Pancreas (tissue), 10 donors: ENCODE results near the gene SHANK3. TPM values are rescaled to one million over a fixed set of nuclear protein-coding genes. Genes with fewer than 3 reads are reported as not detected.
A peak's percentile ranks its signal among the peaks of the same experiment; 100 is the strongest.

Experiments used
- ATAC-seq, 4 donors: fragments of 200-7000 bp; cut with Tn5 transposase; one replicate each; pipeline versions ENCODE4 v1.8.0 to v1.9.1; 2020; ENCODE audit warnings: mild to moderate bottlenecking in 4 of 4, moderate library complexity in 4 of 4
- DNase-seq, 6 donors: peaks; one replicate each; pipeline ENCODE4 v3.0.0-alpha.2; 2020
- FAIRE-seq: peaks from 2 replicates; lab custom pipeline; 2012; peaks lifted over from hg19 to GRCh38; lab: Jason Lieb, UNC
- H3K27ac ChIP-seq, 4 donors: fragments of 200-600 bp; sonication (generic); 1 replicate in 3 of 4; 2 replicates in 1 of 4; pipeline versions ENCODE4 v1.5.0 to v1.8.0; 2020
- H3K27me3 ChIP-seq, 4 donors: fragments of 200-600 bp; one replicate each; pipeline ENCODE4 v1.8.0; 2021
- H3K36me3 ChIP-seq, 3 donors: fragments of 200-600 bp; sonication (generic) in 1 of 3; one replicate each; pipeline versions ENCODE4 v1.5.0 to v1.8.0; 2020 to 2021
- H3K4me1 ChIP-seq, 3 donors: fragments of 200-600 bp; one replicate each; pipeline ENCODE4 v1.8.0; 2021
- H3K4me3 ChIP-seq, 4 donors: fragments of 200-600 bp; sonication (generic) in 2 of 4; one replicate each; pipeline versions ENCODE4 v1.5.0 to v1.8.0; 2020 to 2021
- H3K9me3 ChIP-seq, 4 donors: fragments of 200-600 bp; one replicate each; pipeline ENCODE4 v1.8.0; 2021
- CTCF ChIP-seq, 4 donors: fragments of 200-600 bp; sonication (generic) in 3 of 4; IDR thresholded peaks; one replicate each; pipeline versions ENCODE4 v1.5.0 to v1.8.0; 2021; ENCODE audit warnings: antibody characterized with exemption in 4 of 4
- WGBS, 2 donors: extraction: QIAGEN DNeasy Blood & Tissue Kit; methylation state at CpG; one replicate each; pipeline ENCODE4 v1.1.7; 2013; 5-methylcytosine and 5-hydroxymethylcytosine counted together
- intact Hi-C, 3 donors: fragments of 100-400 bp; cut with DNase I; formaldehyde crosslinking; loops; one replicate each; pipeline versions ENCODE4 v1.11.1 to v1.14.2; 2022
- polyA plus RNA-seq, 2 donors: library from polyadenylated mRNA; stranded (reverse); fragments of 200-250 nt; gene quantifications; one replicate each; pipeline ENCODE4 v1.2.3, GENCODE V29; 2013
- total RNA-seq, 6 donors: library from RNA; stranded (reverse); fragmentation: NEBNext Ultra II Directional in 4 of 6; extraction: Animal tissue kit (Norgen Biotek cat#: 25700) in 4 of 6; gene quantifications; one replicate each; pipeline versions ENCODE4 v1.2.1 to v1.2.4, GENCODE V29; 2021 to 2023
- donor health status: healthy with polysubstance abuse.
- donor health status: DM: no; HTN: no; CAD: no; lungs with moderate emphysema.
- donor health status: DM: no; HTN: no; CAD: no.
- donor health status: control.
- donor health status: control.
- donor health status: Bipolar disorder and iron deficiency.
- donor health status: DM: yes; HTN: yes; CAD: no.
- donor health status: DM: no; HTN: no; CAD: no.
- donor health status: DM: no; HTN: no; CAD: no.
- donor health status: DM: yes; HTN: yes; CAD: no.

The SHANK3 gene
- total and polyA plus RNA-seq, 8 donors = 2.7 to 18.9 (median 4.4) TPM

- no peak for TF ChIP-seq CTCF (IDR thresholded peaks at IDR 0.05)
- FAIRE-seq = no peak
- no peaks in the 10 kb centered on the region for H3K27me3 ChIP-seq
- H3K4me1 ChIP-seq = peaks cover 0 to 3% (median 0%) of the 10 kb centered on the region in 3 donors
- intact Hi-C loops = no loop called here
- H3K9me3 ChIP-seq = no peaks in the 10 kb centered on the region
- DNase-seq = peak in 2 of 6 donors; percentile 44 to 59
- H3K4me3 ChIP-seq = no peak overlapping the region
- H3K27ac ChIP-seq = no peak overlapping the region
- WGBS, 2 donors = 85 to 87% methylated on average over 14 to 15 of the region's 15 CpGs
- no peaks in the 10 kb centered on the region for H3K36me3 ChIP-seq
- ATAC-seq = no peak
Measured at GRCh38 chr22:50699001-50699755, 26.6 kb downstream of the SHANK3 start.

GRCh38 chr22:50699756-50700386 lies 27.2 kb downstream of the SHANK3 start:
- Histone ChIP-seq H3K4me1 (peaks cover 0 to 3% (median 0%) of the 10 kb centered on the region in 3 donors), H3K27ac (no peak overlapping the region), H3K9me3 (no peaks in the 10 kb centered on the region), H3K27me3 (no peaks in the 10 kb centered on the region), H3K4me3 (no peak overlapping the region), H3K36me3 (no peaks in the 10 kb centered on the region)
- no peak for TF ChIP-seq CTCF (IDR thresholded peaks at IDR 0.05)
- ATAC-seq (peak in 1 of 4 donors; percentile 18), DNase-seq (peak in 1 of 6 donors; percentile 42), FAIRE-seq (no peak)
- intact Hi-C loops = no loop called here
- 74 to 79% methylated on average over 15 of the region's 15 CpGs for WGBS, 2 donors

- intact Hi-C loops = no loop called here
- H3K4me1 ChIP-seq = peaks cover 0 to 3% (median 0%) of the 10 kb centered on the region in 3 donors
- H3K27me3 ChIP-seq = no peaks in the 10 kb centered on the region
- H3K36me3 ChIP-seq = no peaks in the 10 kb centered on the region
- DNase-seq (peak in 1 of 6 donors; percentile 53), FAIRE-seq (no peak), ATAC-seq (no peak)
- no peaks in the 10 kb centered on the region for H3K9me3 ChIP-seq
- WGBS, 2 donors = 77 to 78% methylated on average over 19 of the region's 19 CpGs
- no peak for TF ChIP-seq CTCF (IDR thresholded peaks at IDR 0.05)
- no peak overlapping the region for H3K4me3 ChIP-seq
- H3K27ac ChIP-seq = no peak overlapping the region
Measured at GRCh38 chr22:50700387-50701075, 27.9 kb downstream of the SHANK3 start.

GRCh38 chr22:50701076-50701419 lies 28.4 kb downstream of the SHANK3 start:
- intact Hi-C loops = no loop called here
- DNase-seq (peak in 2 of 6 donors; percentile 41 to 51), ATAC-seq (no peak), FAIRE-seq (no peak)
- H3K27ac ChIP-seq = no peak overlapping the region
- H3K4me1 ChIP-seq = peaks cover 0 to 3% (median 0%) of the 10 kb centered on the region in 3 donors
- WGBS, 2 donors = 52 to 56% methylated on average over 7 of the region's 7 CpGs
- TF ChIP-seq CTCF (IDR thresholded peaks at IDR 0.05) = no peak
- H3K27me3 ChIP-seq = no peaks in the 10 kb centered on the region
- no peaks in the 10 kb centered on the region for H3K36me3 ChIP-seq
- H3K4me3 ChIP-seq = no peak overlapping the region
- H3K9me3 ChIP-seq = no peaks in the 10 kb centered on the region
